Measurements from ENCODE around the gene IL20RA. TPM values are rescaled to one million over a fixed set of nuclear protein-coding genes. Genes with fewer than 3 reads are reported as not detected.

IL20RA gene
- total RNA-seq, 4 donors from 2014 or later = 2.0 to 3.3 (median 2.3) TPM

GRCh38 chr6:137056121-137056880, 11.5 kb upstream of the IL20RA start:
- no peak overlapping the region for H3K4me3 ChIP-seq
- 81 to 95% methylated on average over 3 of the region's 3 CpGs for WGBS, 2 donors (ENCODE audit: low coverage in 1 of 2)
- H3K27me3 ChIP-seq = no peaks in the 10 kb centered on the region
- no peak overlapping the region for H3K27ac ChIP-seq
- H3K9me3 ChIP-seq = no peaks in the 10 kb centered on the region
- no peaks in the 10 kb centered on the region for H3K36me3 ChIP-seq
- no peaks in the 10 kb centered on the region for H3K4me1 ChIP-seq
- no peak for ATAC-seq
- TF ChIP-seq CTCF (IDR thresholded peaks at IDR 0.05) (no peak), EP300 (IDR thresholded peaks at IDR 0.05) (no peak), POLR2AphosphoS5 (IDR thresholded peaks at IDR 0.05) (no peak), POLR2A (IDR thresholded peaks at IDR 0.05) (no peak)

GRCh38 chr6:137051790-137052472, 7.2 kb upstream of the IL20RA start:
- Histone ChIP-seq H3K27me3 (no peaks in the 10 kb centered on the region), H3K9me3 (no peaks in the 10 kb centered on the region), H3K4me3 (no peak overlapping the region), H3K36me3 (no peaks in the 10 kb centered on the region), H3K4me1 (no peaks in the 10 kb centered on the region), H3K27ac (no peak overlapping the region)
- no peak for ATAC-seq
- WGBS, 2 donors (ENCODE audit: low coverage in 1 of 2) = 71 to 90% methylated on average over 2 of the region's 3 CpGs
- TF ChIP-seq POLR2A (IDR thresholded peaks at IDR 0.05) (no peak), CTCF (IDR thresholded peaks at IDR 0.05) (no peak), EP300 (IDR thresholded peaks at IDR 0.05) (no peak), POLR2AphosphoS5 (IDR thresholded peaks at IDR 0.05) (no peak)

- no peak for TF ChIP-seq EP300 (IDR thresholded peaks at IDR 0.05)
- no peak for TF ChIP-seq POLR2A (IDR thresholded peaks at IDR 0.05)
- no peak for TF ChIP-seq POLR2AphosphoS5 (IDR thresholded peaks at IDR 0.05)
- no peak for TF ChIP-seq CTCF (IDR thresholded peaks at IDR 0.05)
- no peak overlapping the region for H3K4me3 ChIP-seq
- H3K9me3 ChIP-seq = no peaks in the 10 kb centered on the region
- ATAC-seq = no peak
- no peak overlapping the region for H3K27ac ChIP-seq
- H3K4me1 ChIP-seq = peaks cover 0 to 6% (median 0%) of the 10 kb centered on the region in 3 donors
- H3K36me3 ChIP-seq = no peaks in the 10 kb centered on the region
- H3K27me3 ChIP-seq = peaks cover 5% of the 10 kb centered on the region
- WGBS, 2 donors (ENCODE audit: low coverage in 1 of 2) = 36 to 40% methylated on average over 2 of the region's 2 CpGs
Measured at GRCh38 chr6:137049095-137049494, 4.3 kb upstream of the IL20RA start.

GRCh38 chr6:137046871-137047412, 2.2 kb upstream of the IL20RA start:
- Histone ChIP-seq H3K27me3 (peaks cover 19% of the 10 kb centered on the region), H3K4me3 (no peak overlapping the region), H3K9me3 (no peaks in the 10 kb centered on the region), H3K27ac (no peak overlapping the region), H3K36me3 (no peaks in the 10 kb centered on the region), H3K4me1 (peaks cover 0 to 6% (median 0%) of the 10 kb centered on the region in 3 donors)
- 78 to 89% methylated on average over 4 to 5 of the region's 5 CpGs for WGBS, 2 donors (ENCODE audit: low coverage in 1 of 2)
- TF ChIP-seq POLR2AphosphoS5 (IDR thresholded peaks at IDR 0.05) = no peak
- TF ChIP-seq CTCF (IDR thresholded peaks at IDR 0.05) = no peak
- no peak for TF ChIP-seq EP300 (IDR thresholded peaks at IDR 0.05)
- TF ChIP-seq POLR2A (IDR thresholded peaks at IDR 0.05) = no peak
- ATAC-seq = no peak
